ENCODE data around the gene ADH4. TPM values are rescaled to one million over a fixed set of nuclear protein-coding genes. Genes with fewer than 3 reads are reported as not detected.
"Not testable (repeated sequence)": the region's sequence is repeated elsewhere in the genome, so short reads cannot be mapped to it uniquely, and the experiment has no call there.

The ADH4 gene
- total RNA-seq, 2 experiments from 2014 or later: not detected

DNA sequence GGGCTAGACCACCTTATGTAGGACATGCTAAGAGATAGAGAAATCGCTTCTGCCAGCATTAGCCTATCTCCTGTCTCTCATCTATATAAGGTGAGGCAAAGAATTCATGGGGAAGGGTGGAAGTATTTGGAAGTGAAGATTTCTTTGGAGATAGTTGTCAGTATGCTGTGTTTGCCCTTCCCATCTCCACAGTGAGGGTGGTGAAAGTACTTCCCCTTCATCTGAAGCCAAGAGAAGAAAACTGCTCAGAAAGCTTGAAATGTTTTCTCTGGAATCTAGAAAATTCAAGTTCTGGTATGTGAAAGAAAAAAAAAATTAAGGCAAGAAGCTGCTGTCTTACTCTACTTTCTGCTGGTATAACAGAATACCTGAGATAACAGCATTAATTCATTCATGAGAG is 43.2 kb downstream of the ADH4 start:
- ATAC-seq (ENCODE audit: poor library complexity) (no peak), DNase-seq (no peak)
- Histone ChIP-seq H3K4me1 (ENCODE audit: insufficient read depth, low read length) (no peaks in the 10 kb centered on the region), H3K36me3 (ENCODE audit: insufficient read depth, low read length) (no peaks in the 10 kb centered on the region), H3K27ac (ENCODE audit: low read depth in 1 of 2, low read length in 2 of 2) (no peak overlapping the region), H3K9me3 (ENCODE audit: control insufficient read depth in 1 of 2, insufficient read depth in 1 of 2, low read length in 2 of 2) (no peaks in the 10 kb centered on the region), H3K27me3 (ENCODE audit: control insufficient read depth in 1 of 2, insufficient read depth in 2 of 2, low read length in 2 of 2) (no peaks in the 10 kb centered on the region), H3K4me3 (ENCODE audit: low read length) (no peak overlapping the region)
- Mint-ChIP-seq H3K27ac (no peak overlapping the region), H3K27me3 (no peaks in the 10 kb centered on the region), H3K36me3 (ENCODE audit: low read depth) (no peaks in the 10 kb centered on the region), H3K4me3 (no peak overlapping the region), H3K9me3 (no peaks in the 10 kb centered on the region), H3K4me1 (ENCODE audit: low read depth) (no peaks in the 10 kb centered on the region)
- TF ChIP-seq, protein P1, sequence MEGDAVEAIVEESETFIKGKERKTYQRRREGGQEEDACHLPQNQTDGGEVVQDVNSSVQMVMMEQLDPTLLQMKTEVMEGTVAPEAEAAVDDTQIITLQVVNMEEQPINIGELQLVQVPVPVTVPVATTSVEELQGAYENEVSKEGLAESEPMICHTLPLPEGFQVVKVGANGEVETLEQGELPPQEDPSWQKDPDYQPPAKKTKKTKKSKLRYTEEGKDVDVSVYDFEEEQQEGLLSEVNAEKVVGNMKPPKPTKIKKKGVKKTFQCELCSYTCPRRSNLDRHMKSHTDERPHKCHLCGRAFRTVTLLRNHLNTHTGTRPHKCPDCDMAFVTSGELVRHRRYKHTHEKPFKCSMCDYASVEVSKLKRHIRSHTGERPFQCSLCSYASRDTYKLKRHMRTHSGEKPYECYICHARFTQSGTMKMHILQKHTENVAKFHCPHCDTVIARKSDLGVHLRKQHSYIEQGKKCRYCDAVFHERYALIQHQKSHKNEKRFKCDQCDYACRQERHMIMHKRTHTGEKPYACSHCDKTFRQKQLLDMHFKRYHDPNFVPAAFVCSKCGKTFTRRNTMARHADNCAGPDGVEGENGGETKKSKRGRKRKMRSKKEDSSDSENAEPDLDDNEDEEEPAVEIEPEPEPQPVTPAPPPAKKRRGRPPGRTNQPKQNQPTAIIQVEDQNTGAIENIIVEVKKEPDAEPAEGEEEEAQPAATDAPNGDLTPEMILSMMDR (IDR thresholded peaks at IDR 0.05): no peak
- POLR2A ChIA-PET: interaction anchor here (0.9 kb wide), 1 partner anchor 13 kb away, joined by 3 read pairs; the partner anchor contains the start of gene ADH5
- CTCF ChIA-PET: no interaction called here
- intact Hi-C loops (cut with DNase I, micrococcal nuclease): no loop called here

DNA sequence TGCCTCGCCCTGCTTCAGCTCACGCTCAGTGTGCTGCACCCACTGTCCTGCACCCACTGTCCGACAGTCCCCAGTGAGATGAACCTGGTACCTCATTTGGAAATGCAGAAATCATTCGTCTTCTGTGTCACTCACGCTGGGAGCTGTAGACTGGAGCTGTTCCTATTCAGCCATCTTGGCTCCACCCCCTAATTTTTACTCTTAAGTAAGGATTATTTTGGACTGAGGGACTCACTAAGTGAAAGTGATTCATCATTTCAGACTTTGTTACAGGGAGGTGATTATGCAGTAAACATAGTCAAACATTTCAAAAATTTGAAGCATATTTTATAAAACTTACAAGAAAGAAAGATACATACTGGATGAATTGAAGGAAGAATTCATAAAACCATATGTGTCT is 44.3 kb downstream of the ADH4 start:
- H3K27ac Mint-ChIP-seq; H3K36me3 ChIP-seq (ENCODE audit: insufficient read depth, low read length); H3K9me3 ChIP-seq (ENCODE audit: control insufficient read depth in 1 of 2, insufficient read depth in 1 of 2, low read length in 2 of 2); H3K4me3 ChIP-seq (ENCODE audit: low read length); H3K4me1 Mint-ChIP-seq (ENCODE audit: low read depth); intact Hi-C loops (cut with DNase I, micrococcal nuclease); ATAC-seq (ENCODE audit: poor library complexity); H3K9me3 Mint-ChIP-seq; H3K27ac ChIP-seq (ENCODE audit: low read depth in 1 of 2, low read length in 2 of 2); H3K36me3 Mint-ChIP-seq (ENCODE audit: low read depth); H3K27me3 Mint-ChIP-seq; DNase-seq; CTCF ChIA-PET; H3K4me3 Mint-ChIP-seq; H3K27me3 ChIP-seq (ENCODE audit: control insufficient read depth in 1 of 2, insufficient read depth in 2 of 2, low read length in 2 of 2); H3K4me1 ChIP-seq (ENCODE audit: insufficient read depth, low read length): not testable (repeated sequence)
- POLR2A ChIA-PET: interaction anchor here (0.9 kb wide), 1 partner anchor 12 kb away, joined by 3 read pairs; the partner anchor contains the start of gene ADH5

- POLR2A ChIA-PET: no interaction called here
- CTCF ChIA-PET: no interaction called here
- Mint-ChIP-seq H3K27me3 (no peaks in the 10 kb centered on the region), H3K9me3 (no peaks in the 10 kb centered on the region), H3K27ac (no peak overlapping the region), H3K36me3 (ENCODE audit: low read depth) (no peaks in the 10 kb centered on the region), H3K4me1 (ENCODE audit: low read depth) (no peaks in the 10 kb centered on the region), H3K4me3 (no peak overlapping the region)
- ATAC-seq (ENCODE audit: poor library complexity) (no peak), DNase-seq (no peak)
- Histone ChIP-seq H3K9me3 (ENCODE audit: control insufficient read depth in 1 of 2, insufficient read depth in 1 of 2, low read length in 2 of 2) (no peaks in the 10 kb centered on the region), H3K27me3 (ENCODE audit: control insufficient read depth in 1 of 2, insufficient read depth in 2 of 2, low read length in 2 of 2) (no peaks in the 10 kb centered on the region), H3K27ac (ENCODE audit: low read depth in 1 of 2, low read length in 2 of 2) (no peak overlapping the region), H3K36me3 (ENCODE audit: insufficient read depth, low read length) (no peaks in the 10 kb centered on the region), H3K4me1 (ENCODE audit: insufficient read depth, low read length) (no peaks in the 10 kb centered on the region), H3K4me3 (ENCODE audit: low read length) (no peak overlapping the region)
- intact Hi-C loops (cut with DNase I, micrococcal nuclease): no loop called here
- TF ChIP-seq, protein P1 (IDR thresholded peaks at IDR 0.05): no peak
Observed at GRCh38 chr4:99099311-99099710, 44.8 kb downstream of the ADH4 start.

GRCh38 chr4:99091841-99092240 is 52.3 kb downstream of the ADH4 start:
- ATAC-seq (ENCODE audit: poor library complexity); H3K9me3 ChIP-seq (ENCODE audit: control insufficient read depth in 1 of 2, insufficient read depth in 1 of 2, low read length in 2 of 2); H3K27ac Mint-ChIP-seq; H3K27me3 ChIP-seq (ENCODE audit: control insufficient read depth in 1 of 2, insufficient read depth in 2 of 2, low read length in 2 of 2); H3K36me3 ChIP-seq (ENCODE audit: insufficient read depth, low read length); CTCF ChIA-PET; H3K4me3 ChIP-seq (ENCODE audit: low read length); H3K9me3 Mint-ChIP-seq; DNase-seq; POLR2A ChIA-PET; H3K36me3 Mint-ChIP-seq (ENCODE audit: low read depth); H3K27ac ChIP-seq (ENCODE audit: low read depth in 1 of 2, low read length in 2 of 2); H3K4me3 Mint-ChIP-seq; H3K27me3 Mint-ChIP-seq: not testable (repeated sequence)
- intact Hi-C loops (cut with DNase I, micrococcal nuclease): loop anchor here in 1 of 2 experiments (5.0 kb wide), 1 partner anchor 435 kb away; the partner anchor contains the start of gene TSPAN5
- H3K4me1 ChIP-seq (ENCODE audit: insufficient read depth, low read length): peaks cover 19% of the 10 kb centered on the region
- H3K4me1 Mint-ChIP-seq (ENCODE audit: low read depth): peaks cover 44% of the 10 kb centered on the region
